HG02852 (cell line): ENCODE results near the gene SLC2A2.

Experiments
- ATAC-seq: cut with Tn5 transposase; IDR thresholded peaks from one replicate; pipeline ENCODE4 v1.9.1; 2021; ENCODE audit warnings: mild to moderate bottlenecking, moderate library complexity; ENCODE audit not compliant: unreplicated experiment

SLC2A2 gene

GRCh38 chr3:171026597-171027293 is at the start of gene SLC2A2:
TSS of gene SLC2A2 (minus strand) at chr3:171026720. CDS start at chr3:171026670, 50 bp downstream.
- ATAC-seq, result no peak

- ATAC-seq, result no peak
These were observed 45.9 kb upstream of the SLC2A2 start for GRCh38 chr3:171072432-171072831.

- no peak for ATAC-seq
These were observed 42.1 kb upstream of the SLC2A2 start for GRCh38 chr3:171068658-171069057.

GRCh38 chr3:171066206-171066605 is 39.7 kb upstream of the SLC2A2 start:
- ATAC-seq, result no peak

- no peak for ATAC-seq
These were observed 39.2 kb upstream of the SLC2A2 start for GRCh38 chr3:171065732-171066131.

- no peak for ATAC-seq
These were observed 37.9 kb upstream of the SLC2A2 start for GRCh38 chr3:171064461-171064860.

- no peak for ATAC-seq
These were observed 35.2 kb upstream of the SLC2A2 start for GRCh38 chr3:171061749-171062148.

GRCh38 chr3:171059978-171060377 is 33.5 kb upstream of the SLC2A2 start:
- no peak for ATAC-seq

- no peak for ATAC-seq
These were observed 32.5 kb upstream of the SLC2A2 start for GRCh38 chr3:171058873-171059603.

- no peak for ATAC-seq
These were observed 31.5 kb upstream of the SLC2A2 start for GRCh38 chr3:171058058-171058457.

GRCh38 chr3:171057072-171057471 is 30.6 kb upstream of the SLC2A2 start:
- ATAC-seq, result no peak

GRCh38 chr3:171056528-171056927 is 30.0 kb upstream of the SLC2A2 start:
- no peak for ATAC-seq

- no peak for ATAC-seq
These were observed 29.0 kb upstream of the SLC2A2 start for GRCh38 chr3:171055336-171056178.

GRCh38 chr3:171054921-171055320 is 28.4 kb upstream of the SLC2A2 start:
- no peak for ATAC-seq

GRCh38 chr3:171054231-171054630 is 27.7 kb upstream of the SLC2A2 start:
- no peak for ATAC-seq

- ATAC-seq, result peak; percentile 85
These were observed 23.4 kb upstream of the SLC2A2 start for GRCh38 chr3:171049861-171050444.

GRCh38 chr3:171046760-171047159 is 20.2 kb upstream of the SLC2A2 start:
- ATAC-seq, result no peak

GRCh38 chr3:171044835-171045793 is 18.6 kb upstream of the SLC2A2 start:
- no peak for ATAC-seq

GRCh38 chr3:171044384-171044783 is 17.9 kb upstream of the SLC2A2 start:
- no peak for ATAC-seq

GRCh38 chr3:171039674-171040073 is 13.2 kb upstream of the SLC2A2 start:
- ATAC-seq, result no peak
